ENCODE results near the gene SCGB3A2.

The SCGB3A2 gene

GRCh38 chr5:147921136-147921535, 42.6 kb downstream of the SCGB3A2 start:
- no peak for DNase-seq (ENCODE audit: low read depth, low spot score)
- Histone ChIP-seq H3K4me3 (ENCODE audit: insufficient read length, low read depth) (no peak overlapping the region), H3K4me1 (ENCODE audit: insufficient read depth, insufficient read length) (no peaks in the 10 kb centered on the region), H3K9ac (ENCODE audit: insufficient read length, low read depth) (no peak overlapping the region), H3K36me3 (ENCODE audit: insufficient read depth, insufficient read length, low read length) (no peaks in the 10 kb centered on the region), H3K27me3 (ENCODE audit: insufficient read depth, insufficient read length) (no peaks in the 10 kb centered on the region), H3K9me3 (ENCODE audit: insufficient read depth, low read length) (no peaks in the 10 kb centered on the region)
- no peak for TF ChIP-seq ZNF274 (IDR thresholded peaks at IDR 0.05; ENCODE audit: low read depth, low read length)
- TF ChIP-seq YY1 (IDR thresholded peaks at IDR 0.05; ENCODE audit: insufficient read depth, insufficient read length): no peak
- TF ChIP-seq SUZ12 (IDR thresholded peaks at IDR 0.05; ENCODE audit: extremely low read depth, insufficient read depth, insufficient read length): no peak

- H3K4me3 ChIP-seq (ENCODE audit: insufficient read length, low read depth): no peak overlapping the region
- no peaks in the 10 kb centered on the region for H3K36me3 ChIP-seq (ENCODE audit: insufficient read depth, insufficient read length, low read length)
- no peak for DNase-seq (ENCODE audit: low read depth, low spot score)
- H3K9me3 ChIP-seq (ENCODE audit: insufficient read depth, low read length): no peaks in the 10 kb centered on the region
- TF ChIP-seq SUZ12 (IDR thresholded peaks at IDR 0.05; ENCODE audit: extremely low read depth, insufficient read depth, insufficient read length) (no peak), ZNF274 (IDR thresholded peaks at IDR 0.05; ENCODE audit: low read depth, low read length) (no peak), YY1 (IDR thresholded peaks at IDR 0.05; ENCODE audit: insufficient read depth, insufficient read length) (no peak)
- no peaks in the 10 kb centered on the region for H3K4me1 ChIP-seq (ENCODE audit: insufficient read depth, insufficient read length)
- no peak overlapping the region for H3K9ac ChIP-seq (ENCODE audit: insufficient read length, low read depth)
- no peaks in the 10 kb centered on the region for H3K27me3 ChIP-seq (ENCODE audit: insufficient read depth, insufficient read length)
Observed at GRCh38 chr5:147925020-147925419, 46.5 kb downstream of the SCGB3A2 start.

GRCh38 chr5:147927901-147928300, 49.4 kb downstream of the SCGB3A2 start:
- Histone ChIP-seq H3K9me3 (ENCODE audit: insufficient read depth, low read length) (no peaks in the 10 kb centered on the region), H3K9ac (ENCODE audit: insufficient read length, low read depth) (no peak overlapping the region), H3K4me3 (ENCODE audit: insufficient read length, low read depth) (no peak overlapping the region), H3K36me3 (ENCODE audit: insufficient read depth, insufficient read length, low read length) (no peaks in the 10 kb centered on the region), H3K27me3 (ENCODE audit: insufficient read depth, insufficient read length) (no peaks in the 10 kb centered on the region), H3K4me1 (ENCODE audit: insufficient read depth, insufficient read length) (no peaks in the 10 kb centered on the region)
- no peak for TF ChIP-seq SUZ12 (IDR thresholded peaks at IDR 0.05; ENCODE audit: extremely low read depth, insufficient read depth, insufficient read length)
- DNase-seq (ENCODE audit: low read depth, low spot score): no peak

GRCh38 chr5:147930769-147931168, 52.3 kb downstream of the SCGB3A2 start:
- no peak overlapping the region for H3K4me3 ChIP-seq (ENCODE audit: insufficient read length, low read depth)
- no peak for DNase-seq (ENCODE audit: low read depth, low spot score)
- H3K9me3 ChIP-seq (ENCODE audit: insufficient read depth, low read length): no peaks in the 10 kb centered on the region
- H3K36me3 ChIP-seq (ENCODE audit: insufficient read depth, insufficient read length, low read length): no peaks in the 10 kb centered on the region
- no peak overlapping the region for H3K9ac ChIP-seq (ENCODE audit: insufficient read length, low read depth)
- H3K27me3 ChIP-seq (ENCODE audit: insufficient read depth, insufficient read length): no peaks in the 10 kb centered on the region
- no peaks in the 10 kb centered on the region for H3K4me1 ChIP-seq (ENCODE audit: insufficient read depth, insufficient read length)
- no peak for TF ChIP-seq ZNF274 (IDR thresholded peaks at IDR 0.05; ENCODE audit: low read depth, low read length)
- TF ChIP-seq YY1 (IDR thresholded peaks at IDR 0.05; ENCODE audit: insufficient read depth, insufficient read length): no peak
- no peak for TF ChIP-seq SUZ12 (IDR thresholded peaks at IDR 0.05; ENCODE audit: extremely low read depth, insufficient read depth, insufficient read length)
